CMK (cell line): ENCODE results near the gene CNTNAP2.

Experiments used
- DNase-seq: peaks from one replicate; pipeline ENCODE4 v3.0.0-alpha.2; 2010; ENCODE audit warnings: low read depth

CNTNAP2 gene

DNA sequence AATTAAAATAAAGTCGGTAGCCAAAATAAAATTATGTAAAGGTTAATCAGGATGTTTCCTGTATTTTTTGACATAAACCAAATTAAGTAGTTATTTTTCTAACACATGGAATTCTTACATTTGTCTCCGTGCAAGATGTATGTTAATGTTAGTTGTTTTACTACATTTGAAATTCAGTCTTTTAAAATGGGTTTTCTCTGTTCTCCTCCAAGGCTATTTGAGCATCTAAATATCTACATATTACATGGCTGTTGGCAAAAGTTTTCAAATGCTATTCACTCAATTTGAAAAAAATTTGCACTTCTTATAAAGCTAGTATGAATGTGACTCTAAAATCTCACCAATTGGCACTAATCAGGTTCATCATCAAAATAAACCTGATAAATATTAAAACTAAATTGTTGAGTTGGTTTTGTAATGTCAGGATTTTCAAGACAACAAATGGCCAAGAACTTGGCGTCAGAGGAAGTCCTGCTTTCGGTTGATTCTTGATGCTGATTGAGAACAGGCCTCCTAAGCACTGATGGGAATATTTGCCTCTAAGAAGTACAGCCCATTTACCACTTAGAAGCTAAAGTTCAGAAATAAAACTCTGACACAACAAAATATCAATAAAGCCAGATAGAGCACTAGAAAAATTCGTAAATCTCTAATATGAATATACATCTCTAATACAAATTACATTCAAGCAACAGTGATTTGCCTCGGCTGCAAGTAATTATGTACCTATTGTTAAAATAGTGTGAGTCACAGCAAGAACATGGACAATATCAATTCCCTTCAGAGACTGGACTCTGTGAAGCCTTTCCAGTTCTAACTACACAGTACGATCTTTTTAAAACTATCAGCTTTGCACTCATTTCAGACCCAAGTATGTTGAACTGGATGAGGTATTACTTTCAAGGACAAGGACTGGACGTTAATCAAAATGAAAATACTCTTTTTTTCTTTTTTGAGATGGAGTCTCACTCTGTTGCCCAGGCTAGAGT is 1740.8 kb downstream of the CNTNAP2 start:
- no peak for DNase-seq

DNA sequence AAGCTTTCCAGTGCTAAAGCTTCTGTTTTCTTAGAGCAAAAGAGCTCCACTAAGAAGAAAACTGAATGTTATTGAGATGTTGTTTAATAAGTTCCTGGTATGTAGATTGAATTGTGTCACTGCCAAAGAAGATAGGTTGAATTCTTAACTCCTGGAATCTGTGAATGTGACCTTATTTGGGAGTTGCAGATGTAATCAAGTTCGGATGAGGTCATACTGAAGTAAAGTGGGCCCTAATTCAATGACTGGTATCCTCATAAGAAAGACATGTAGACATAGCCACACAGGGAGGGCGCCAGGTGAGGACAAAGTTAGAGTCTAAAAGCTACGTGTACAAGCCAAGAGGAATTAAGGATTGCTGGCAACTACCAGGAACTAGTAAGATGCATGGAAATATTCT is 1741.8 kb downstream of the CNTNAP2 start:
- no peak for DNase-seq

DNA sequence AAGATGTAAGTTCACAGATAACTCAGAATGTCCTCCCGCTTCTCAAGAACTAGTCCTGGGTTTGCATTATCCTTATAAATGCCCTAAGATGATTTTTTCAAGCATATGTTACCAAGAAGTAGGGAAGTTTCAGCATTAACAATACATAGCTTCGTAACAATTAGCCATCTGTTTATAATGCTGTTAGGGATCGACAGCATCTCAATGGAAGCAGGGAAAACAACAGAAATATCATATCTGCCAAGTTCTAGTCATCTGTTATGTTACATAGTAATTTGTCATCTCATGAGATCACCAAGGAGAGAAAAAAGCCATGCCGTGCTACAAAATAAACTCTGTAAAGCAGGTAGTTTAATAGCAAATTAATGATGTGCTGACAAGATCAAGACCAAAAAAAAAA is 1742.4 kb downstream of the CNTNAP2 start:
- no peak for DNase-seq

DNA sequence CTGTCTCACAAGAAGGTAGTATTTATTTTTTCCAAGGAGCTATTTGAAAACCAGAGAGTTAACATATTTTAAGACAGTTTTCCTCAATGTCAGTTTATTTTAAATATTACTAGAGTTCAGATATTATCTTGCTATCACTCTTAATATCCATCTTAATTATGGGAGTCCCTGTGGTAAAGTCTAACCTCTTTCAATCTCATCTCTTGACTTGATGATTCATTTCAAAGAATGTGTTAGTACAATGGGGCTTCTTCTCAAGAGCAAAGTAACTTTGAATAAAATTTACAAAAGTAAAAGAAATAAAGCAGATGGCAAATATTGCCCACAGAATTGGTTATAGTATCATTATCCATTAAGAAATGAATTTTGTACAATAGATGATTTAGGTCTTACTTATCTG is 1742.9 kb downstream of the CNTNAP2 start:
- DNase-seq: no peak

DNA sequence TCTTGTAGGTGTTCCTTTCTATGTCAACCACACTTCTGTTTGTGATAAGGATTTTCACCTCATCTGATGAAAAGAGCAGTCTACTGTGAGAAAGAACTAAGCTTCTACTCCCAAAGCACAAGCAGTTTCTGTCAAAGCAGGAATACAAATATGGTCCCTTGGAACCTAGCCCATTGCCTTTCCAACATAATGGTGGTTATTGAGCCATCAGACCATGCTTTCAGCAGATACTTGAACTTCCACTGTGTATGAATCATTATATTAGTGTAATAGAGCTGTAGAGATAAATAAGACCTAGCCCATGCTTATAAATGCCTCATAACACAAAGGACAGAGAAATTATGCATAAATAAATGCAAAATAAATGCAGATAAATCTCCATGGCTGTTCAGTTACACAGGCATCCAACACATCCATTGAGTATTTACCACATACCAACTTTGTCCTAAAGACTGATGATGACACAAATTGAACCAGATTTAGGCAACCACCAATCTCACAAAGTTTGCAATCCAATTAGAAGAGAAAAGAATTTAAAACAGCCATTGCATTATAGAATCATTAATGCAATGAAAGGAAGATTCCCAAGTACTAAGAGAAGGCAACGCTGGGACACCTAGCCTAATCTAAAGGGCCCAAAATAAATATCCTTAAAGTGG is 1744.6 kb downstream of the CNTNAP2 start:
- DNase-seq: no peak

DNA sequence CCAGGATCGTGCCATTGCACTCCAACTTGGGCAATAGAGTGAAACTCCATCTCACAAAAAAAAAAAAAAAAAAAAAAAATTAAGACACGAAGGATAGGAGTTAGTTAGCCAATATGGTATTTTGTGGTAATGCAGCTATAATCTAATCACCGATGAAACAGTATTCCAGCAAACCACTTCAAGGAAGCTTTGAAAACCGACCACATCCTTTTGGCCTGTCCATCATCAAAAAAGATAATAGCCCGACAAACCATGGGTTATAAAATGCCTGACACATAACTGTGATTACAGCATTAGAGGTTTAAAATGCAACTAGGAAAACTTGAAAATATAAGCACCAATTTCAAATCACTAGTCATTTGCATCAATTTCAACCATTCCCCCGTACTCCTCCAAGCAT is 1745.3 kb downstream of the CNTNAP2 start:
- DNase-seq: no peak

DNA sequence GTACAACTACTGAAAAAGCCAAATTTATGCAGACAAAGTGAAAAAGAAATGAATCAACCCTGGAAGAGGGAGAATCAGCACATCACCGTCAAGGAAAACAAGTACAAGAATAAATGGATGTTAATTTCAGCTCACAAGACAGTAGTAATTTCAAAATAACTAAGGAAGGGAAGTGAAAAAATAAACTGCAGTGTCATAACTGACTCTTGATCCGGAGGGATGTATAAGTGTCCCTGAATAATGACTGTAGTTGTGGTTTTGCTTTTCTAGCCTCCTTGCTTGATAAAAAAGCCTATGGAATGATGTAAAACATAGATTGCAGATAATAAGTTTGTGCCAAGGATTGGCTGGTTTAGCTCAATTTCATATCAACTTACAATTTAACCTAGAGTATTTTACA is 1752.9 kb downstream of the CNTNAP2 start:
- DNase-seq: no peak

DNA sequence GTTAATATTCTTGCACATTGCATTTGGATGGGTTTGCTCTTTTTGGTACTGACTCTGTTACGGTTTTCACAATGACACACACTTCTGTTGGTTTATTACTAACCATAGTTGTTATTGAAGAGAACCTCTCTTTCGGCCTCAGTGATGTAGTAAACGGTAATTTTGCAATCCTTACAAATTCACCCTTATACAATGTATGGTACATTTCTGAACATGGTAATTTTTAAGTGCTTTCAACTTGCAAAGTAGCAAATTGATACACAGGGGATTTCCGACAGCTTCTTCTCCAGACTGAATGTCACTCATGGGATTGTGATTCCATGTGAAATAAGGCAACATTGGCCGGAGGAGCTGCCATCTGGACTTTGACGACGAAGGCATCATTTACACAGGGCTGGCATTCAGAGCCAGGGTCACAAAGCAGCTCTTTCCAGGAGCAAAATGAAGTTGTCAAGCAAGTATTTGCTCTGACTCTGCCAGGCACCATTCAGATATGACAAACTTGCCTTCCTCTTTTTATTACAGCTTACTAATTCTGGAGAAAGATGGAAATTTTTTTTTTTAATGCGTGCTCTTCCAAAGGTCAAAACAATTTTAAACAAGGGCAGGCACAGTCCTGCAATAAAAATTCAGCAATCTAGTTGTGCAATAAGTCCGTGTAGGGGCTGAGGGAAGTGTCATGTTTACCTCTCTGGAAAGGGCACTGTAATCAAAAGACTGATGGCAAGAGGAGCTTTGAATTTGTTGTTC is 1762.5 kb downstream of the CNTNAP2 start:
- DNase-seq: no peak

DNA sequence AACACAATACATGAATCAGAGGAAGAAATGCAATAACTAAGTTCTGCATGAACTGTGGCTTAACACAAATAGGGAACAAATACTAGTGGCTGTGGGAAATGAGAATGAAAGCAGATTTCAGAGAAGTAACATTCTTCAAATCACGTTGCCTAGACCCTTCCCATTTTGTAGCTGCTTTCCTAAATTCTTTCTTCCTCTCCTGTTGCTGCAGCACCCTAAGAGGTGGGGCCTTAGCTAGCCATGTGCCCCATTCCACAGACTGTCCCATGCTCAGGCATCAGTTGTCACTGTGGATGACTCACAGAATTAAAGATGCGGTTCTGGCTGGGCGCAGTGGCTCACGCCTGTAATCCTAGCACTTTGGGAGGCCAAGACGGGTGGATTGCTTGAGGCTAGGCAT is 1769.3 kb downstream of the CNTNAP2 start:
- no peak for DNase-seq

DNA sequence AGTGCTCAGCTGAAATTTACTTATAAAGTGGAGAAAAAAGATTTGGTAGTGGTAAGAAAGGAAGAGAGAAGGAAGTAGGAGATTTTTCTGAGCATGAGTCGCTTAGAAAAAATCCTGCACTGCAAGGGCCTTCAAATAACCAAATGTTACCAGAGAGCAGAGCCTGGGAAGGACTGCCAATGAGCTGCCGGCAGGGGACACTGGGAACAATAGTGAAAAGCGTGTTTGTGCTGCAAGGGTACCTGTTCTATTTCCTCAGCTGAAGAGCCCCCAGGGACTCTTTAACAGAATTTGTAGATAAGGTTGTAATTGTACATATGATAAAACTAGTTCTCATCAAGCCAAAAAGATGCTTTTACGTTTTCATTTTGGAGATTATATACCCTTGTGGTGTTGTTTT is 1777.7 kb downstream of the CNTNAP2 start:
- no peak for DNase-seq

DNA sequence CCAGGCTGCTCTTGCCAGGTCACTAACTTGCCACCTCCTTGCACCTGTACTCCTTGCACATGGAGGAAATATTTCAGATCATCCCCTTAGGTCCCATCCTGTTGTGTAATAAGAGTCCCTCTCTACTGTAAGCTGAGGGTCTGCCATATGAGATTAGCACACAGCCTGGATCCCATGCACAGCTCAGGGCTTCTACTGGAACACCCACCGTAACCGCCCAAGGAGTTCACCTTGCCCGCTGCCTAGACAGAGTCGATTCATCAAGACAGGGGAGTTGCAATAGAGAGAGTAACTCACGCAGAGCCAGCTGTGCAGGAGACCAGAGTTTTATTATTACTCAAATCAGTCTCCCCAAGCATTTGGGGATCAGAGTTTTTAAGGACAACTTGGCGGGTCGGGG is 1779.5 kb downstream of the CNTNAP2 start:
- no peak for DNase-seq

DNA sequence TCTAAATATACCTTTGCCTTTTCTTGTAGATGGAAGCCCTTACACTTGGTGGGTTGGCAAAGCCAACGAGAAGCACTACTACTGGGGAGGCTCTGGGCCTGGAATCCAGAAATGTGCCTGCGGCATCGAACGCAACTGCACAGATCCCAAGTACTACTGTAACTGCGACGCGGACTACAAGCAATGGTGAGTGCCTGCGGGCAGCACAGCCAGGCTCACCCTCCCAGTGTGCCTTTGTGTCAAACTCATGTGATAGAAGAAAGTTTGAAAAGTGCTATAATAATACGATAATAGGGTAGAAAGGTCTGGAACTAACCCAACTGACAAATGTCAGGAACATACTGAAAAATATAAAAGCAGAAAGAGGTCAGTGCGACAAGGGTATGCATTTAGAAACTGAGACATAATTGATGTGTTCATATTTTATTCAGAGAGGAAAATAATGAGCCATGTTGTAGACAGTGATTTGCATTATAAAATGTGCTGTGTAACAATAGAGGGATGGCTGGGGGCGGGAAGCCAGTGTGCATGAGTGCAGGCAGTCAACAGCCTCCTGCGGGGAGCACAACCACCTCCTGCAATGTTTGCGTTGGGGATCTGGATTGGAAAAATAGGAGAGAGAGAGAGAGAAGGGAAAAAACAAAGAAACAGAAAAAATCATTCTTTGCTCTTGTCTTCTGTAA is 1787.1 kb downstream of the CNTNAP2 start:
- DNase-seq: no peak

DNA sequence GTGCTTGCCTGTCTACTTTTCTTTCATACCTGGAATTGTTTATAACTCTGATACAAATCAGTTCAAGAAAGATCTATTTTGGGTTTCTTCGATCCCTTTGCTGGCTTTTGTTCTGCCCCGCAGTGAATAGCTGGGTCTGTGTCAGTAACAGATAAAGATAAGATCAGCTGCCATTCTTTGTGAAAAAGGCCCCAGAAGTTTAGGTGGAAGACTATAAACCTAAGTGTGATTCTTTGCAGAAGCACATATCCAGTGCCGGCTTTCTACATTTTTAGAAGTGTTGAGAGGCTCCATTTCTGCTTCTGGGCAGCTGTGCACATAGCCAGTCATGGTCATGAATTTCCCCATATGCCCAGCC is 1787.6 kb downstream of the CNTNAP2 start:
- no peak for DNase-seq

DNA sequence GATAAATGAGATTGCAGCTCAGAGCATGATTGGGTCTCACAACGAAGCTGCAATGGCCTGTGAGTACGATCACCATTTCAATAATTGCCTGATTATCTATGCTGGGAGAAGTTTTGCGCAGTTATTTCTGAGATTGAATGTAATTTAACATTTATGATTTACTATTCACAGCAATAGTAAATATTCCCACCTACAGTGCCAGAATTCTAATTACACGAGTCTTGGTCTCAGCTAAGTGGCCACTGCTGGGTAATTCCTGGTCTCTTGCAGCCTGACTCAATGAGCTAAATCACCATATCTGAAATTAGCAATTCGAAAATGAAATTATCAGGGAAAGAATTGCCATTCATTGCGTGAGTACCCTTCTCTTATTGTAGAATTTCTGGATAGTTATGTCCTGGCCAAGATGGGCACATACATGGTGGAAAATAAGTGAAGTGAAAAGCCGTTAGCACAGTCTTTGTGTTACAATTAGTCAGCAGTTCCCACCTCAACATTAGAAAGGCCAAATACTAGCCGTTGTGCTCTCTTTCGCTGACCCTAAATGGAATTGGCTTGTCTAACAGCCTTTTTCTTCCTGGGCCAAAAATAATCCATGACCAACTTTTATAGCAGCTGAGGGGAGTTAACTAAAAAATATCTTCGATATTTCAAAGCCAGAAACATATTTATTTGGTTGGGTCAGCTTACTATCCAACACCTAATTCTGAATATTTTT is 1793.0 kb downstream of the CNTNAP2 start:
- DNase-seq: no peak

DNA sequence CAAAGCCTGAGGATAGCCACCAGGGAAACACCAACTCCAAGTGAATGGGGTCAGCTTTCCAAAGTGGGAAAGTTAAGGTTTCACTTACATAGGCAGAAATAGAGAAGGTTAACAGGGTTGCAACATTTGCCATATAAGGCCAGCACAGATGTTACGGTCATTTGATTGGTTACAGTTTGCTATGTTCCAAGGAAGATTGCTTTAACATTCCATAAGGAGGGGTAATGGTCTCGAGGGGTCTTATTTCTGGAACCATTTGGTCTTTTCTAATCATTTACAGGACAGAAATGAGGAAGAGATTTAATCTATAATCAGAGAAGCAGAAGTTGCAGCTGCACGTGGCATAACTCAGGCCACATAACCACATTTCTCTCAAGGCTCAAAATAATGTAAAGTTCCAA is 1794.6 kb downstream of the CNTNAP2 start:
- DNase-seq: no peak

DNA sequence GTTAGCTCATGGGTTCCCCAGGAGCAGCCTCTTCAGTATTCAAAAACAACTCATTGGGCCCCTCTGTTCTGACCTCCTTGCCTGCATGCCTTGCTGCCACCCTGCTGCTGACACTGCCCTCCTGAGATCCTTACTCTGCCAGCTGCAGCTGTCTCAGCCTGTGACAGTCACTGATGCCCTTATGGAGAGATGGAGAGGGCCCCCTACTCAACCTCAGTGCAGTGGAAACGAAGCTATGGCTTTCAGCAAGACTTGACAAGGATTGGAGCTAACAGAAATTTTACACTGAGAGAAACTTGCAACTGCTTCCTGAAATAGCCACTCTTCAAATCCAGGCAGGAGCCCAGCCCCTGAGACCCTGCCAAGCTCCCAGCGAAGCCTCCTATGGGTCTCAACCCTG is 1795.7 kb downstream of the CNTNAP2 start:
- DNase-seq: no peak

DNA sequence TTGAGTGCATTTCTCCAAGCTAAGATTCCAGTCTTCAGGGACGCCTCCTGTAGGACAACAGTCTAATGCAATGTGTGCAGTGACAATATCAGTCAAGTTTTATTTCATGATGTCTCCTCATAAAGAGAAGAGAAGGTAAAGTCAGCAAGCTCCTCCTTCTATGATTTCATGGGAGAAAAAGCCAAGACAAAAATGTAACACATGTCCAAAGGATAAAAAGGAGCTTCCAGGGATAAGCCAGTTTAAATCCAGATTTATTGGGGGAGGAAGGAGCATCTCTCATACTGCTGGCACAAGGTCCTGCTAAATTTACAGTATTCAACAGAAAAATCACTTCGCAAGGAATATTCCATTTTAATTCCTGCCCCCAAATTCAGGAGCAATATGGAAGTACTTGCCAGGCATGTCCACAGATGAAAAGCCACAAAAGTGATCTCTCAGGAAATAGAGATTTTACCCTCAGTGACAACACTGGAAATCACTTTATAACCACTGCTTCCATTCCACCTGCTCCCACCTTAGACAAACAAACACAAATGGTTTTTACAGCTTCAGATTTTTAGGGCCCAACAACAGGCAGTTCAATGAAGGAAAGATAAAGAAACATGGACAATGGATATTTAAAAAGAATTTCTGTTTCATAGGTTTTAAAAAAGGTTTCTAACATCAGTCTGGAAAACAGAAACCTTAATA is 1796.5 kb downstream of the CNTNAP2 start:
- DNase-seq: no peak

DNA sequence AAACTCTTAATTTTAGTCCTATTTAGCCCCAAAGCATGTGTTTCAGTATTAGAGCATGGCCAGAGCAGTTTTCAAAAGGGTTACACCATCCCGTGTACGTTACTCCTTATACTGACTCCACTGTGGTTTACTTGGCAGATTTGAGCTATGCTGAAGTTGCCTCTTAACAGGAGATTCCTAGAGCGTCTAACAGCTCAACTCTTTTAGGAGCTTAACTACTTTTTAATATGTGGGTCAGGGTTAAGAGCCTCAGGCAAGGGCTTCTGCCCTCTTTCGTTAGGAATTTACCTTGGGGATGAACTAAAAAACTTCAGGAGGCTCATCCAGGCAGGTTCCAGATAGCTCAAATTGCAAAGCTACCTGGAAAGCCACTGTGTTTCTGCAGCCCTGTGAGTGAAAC is 1799.2 kb downstream of the CNTNAP2 start:
- no peak for DNase-seq

DNA sequence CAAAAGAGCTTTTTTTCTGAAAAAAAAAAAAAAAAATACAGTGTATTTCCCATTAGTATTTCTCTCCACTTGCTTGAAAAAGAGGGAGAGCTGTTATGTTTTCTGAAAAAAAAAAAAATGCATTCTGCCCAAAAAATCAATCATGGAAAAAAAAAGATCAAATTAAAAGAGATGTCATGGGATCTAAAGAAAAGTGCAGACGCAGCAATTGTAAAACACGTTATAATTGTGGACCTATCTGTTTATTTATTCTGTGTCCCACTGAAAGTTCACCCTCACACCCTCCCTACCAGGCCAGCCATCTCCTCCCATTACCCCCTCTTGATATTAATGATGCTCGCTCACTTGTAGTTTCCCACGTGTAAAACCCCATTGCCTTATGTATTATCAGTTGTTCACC is 1800.0 kb downstream of the CNTNAP2 start:
- DNase-seq: no peak

DNA sequence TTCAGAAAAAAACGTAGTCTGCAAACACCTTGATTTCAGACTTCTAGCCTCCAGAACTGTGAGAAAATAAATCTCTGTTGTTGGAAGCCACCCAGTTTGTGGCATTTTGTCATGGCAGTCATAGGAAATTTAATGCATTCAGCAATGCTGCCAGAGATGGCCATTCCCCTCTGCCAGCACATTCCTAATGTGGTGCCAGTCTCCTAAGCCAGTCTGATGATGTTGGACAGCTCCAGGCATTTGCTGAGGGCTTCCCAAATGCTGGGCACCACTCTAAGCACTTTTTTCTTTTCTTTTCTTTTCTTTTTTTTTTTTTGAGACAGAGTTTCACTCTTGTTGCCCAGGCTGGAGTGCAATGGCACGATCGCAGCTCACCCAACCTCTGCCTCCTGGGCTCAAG is 1807.2 kb downstream of the CNTNAP2 start:
- no peak for DNase-seq

DNA sequence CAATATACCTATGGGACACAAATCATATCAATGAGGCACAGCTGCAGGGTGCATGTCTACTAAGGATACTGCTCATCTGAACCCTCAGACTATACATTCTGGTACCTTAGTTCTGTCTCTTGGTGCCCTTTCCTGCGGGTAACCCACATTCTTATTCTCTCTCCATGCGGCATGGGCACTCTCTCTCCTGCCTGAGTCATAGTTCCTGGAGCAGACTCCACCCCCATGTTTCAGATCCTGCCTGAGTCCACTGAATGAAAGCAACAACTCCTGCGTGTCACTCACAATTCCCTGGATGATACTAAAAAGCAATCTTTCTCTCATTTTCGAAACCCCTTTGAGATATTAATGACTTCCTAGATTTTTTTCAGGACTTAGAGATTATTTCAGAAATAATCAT is 1820.8 kb downstream of the CNTNAP2 start:
- DNase-seq: no peak
